Stimulated activated CD4-positive, alpha-beta T cell treated with anti-CD3 and anti-CD28 coated beads, Interleukin-2, amount 100 ng/mL, for 24 hours (primary cell): Measurements from ENCODE around the gene DLEC1.

Source experiments
- DNase-seq, 2 donors: peaks; one replicate each; pipeline ENCODE4 v3.0.0-alpha.2; 2020

DLEC1 gene, protein sequence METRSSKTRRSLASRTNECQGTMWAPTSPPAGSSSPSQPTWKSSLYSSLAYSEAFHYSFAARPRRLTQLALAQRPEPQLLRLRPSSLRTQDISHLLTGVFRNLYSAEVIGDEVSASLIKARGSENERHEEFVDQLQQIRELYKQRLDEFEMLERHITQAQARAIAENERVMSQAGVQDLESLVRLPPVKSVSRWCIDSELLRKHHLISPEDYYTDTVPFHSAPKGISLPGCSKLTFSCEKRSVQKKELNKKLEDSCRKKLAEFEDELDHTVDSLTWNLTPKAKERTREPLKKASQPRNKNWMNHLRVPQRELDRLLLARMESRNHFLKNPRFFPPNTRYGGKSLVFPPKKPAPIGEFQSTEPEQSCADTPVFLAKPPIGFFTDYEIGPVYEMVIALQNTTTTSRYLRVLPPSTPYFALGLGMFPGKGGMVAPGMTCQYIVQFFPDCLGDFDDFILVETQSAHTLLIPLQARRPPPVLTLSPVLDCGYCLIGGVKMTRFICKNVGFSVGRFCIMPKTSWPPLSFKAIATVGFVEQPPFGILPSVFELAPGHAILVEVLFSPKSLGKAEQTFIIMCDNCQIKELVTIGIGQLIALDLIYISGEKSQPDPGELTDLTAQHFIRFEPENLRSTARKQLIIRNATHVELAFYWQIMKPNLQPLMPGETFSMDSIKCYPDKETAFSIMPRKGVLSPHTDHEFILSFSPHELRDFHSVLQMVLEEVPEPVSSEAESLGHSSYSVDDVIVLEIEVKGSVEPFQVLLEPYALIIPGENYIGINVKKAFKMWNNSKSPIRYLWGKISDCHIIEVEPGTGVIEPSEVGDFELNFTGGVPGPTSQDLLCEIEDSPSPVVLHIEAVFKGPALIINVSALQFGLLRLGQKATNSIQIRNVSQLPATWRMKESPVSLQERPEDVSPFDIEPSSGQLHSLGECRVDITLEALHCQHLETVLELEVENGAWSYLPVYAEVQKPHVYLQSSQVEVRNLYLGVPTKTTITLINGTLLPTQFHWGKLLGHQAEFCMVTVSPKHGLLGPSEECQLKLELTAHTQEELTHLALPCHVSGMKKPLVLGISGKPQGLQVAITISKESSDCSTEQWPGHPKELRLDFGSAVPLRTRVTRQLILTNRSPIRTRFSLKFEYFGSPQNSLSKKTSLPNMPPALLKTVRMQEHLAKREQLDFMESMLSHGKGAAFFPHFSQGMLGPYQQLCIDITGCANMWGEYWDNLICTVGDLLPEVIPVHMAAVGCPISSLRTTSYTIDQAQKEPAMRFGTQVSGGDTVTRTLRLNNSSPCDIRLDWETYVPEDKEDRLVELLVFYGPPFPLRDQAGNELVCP (N-terminal part only)

DNA sequence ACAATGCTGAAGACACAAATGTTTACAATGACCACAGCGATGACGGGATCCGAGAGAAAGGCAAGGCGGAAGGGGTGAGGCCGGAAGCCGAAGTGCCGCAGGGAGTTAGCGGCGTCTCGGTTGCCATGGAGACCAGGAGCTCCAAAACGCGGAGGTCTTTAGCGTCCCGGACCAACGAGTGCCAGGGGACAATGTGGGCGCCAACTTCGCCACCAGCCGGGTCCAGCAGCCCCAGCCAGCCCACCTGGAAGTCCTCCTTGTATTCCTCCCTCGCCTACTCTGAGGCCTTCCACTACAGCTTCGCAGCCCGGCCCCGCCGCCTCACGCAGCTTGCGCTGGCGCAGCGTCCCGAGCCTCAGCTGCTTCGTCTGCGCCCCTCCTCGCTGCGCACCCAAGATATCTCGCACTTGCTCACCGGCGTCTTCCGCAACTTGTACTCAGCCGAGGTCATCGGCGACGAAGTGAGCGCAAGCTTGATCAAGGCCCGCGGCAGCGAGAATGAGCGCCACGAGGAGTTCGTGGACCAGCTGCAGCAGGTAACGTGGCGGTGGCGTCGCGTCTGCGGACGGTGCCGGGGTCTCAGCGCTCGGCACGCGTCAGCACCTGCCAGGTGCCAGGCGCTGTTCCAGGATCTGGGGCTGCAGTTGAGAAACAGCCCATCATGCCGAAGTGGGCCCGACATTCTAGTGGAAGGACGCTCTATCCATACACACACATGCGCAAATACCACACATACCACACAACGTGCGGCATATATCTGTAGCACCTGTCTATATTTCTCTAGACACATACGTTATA, at the start of gene DLEC1:
DLEC1 (plus strand) TSS at position 108 of the 798 bp plus-strand sequence; CDS start at position 126, 18 bp downstream.
- DNase-seq, result peak; percentile 77 to 79

DNA sequence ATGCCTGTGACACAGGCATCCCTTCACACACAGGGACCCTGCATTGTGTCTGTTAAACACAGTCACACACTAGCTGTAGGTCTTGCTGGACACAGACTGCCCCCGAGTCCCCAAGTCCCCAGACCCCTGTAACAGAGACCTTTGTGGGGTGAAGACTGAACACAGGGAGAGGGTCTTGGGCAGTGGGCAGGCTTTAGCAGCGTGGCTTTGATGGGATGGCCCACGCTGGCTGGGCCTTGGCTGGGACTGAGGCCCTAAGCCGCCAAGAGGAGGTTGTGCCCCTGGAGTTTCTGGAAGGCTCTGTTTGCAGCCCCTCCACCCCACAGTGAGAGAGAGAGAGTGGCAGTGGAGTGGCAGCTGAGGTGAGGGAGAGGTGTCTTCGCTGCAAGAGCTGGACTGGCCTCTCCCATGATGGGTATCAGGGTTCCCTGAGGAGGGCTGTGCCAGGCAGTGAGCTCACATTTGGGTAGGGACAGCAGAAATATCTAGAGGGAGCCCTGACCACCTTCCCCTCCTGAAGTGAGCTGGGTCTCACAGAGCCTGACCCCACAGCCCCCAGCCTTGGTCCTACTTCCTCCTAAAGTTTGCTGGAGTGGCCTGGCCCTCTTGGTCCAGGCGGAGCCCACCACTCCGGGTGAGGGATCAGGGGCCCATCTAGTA, 49.1 kb upstream of the DLEC1 start:
- no peak for DNase-seq

DNA sequence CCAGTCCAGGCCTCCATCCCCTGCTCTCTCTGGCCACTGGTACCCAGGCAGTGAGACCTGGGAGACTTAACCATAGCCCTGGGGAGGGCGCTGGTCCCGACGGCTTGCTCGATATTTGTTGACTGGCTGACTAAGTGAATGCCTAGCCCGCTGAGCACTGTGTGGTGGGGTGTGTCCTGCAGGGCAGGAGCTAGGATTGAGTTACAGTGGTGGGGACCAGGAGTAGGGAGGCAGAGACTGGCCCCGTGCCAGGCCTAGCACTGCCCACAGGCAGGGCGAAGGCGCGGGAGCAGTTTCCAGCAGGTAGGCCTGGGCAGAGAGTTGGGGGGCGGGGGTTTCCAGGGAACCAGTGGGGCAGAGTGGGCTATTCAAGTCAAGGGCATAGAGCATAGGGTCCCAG, 48.5 kb upstream of the DLEC1 start, which contains the start of gene VILL:
VILL (plus strand) TSS at position 260 of the 400 bp plus-strand sequence. CDS start 2,887 bp downstream, outside the sequence.
- no peak for DNase-seq

DNA sequence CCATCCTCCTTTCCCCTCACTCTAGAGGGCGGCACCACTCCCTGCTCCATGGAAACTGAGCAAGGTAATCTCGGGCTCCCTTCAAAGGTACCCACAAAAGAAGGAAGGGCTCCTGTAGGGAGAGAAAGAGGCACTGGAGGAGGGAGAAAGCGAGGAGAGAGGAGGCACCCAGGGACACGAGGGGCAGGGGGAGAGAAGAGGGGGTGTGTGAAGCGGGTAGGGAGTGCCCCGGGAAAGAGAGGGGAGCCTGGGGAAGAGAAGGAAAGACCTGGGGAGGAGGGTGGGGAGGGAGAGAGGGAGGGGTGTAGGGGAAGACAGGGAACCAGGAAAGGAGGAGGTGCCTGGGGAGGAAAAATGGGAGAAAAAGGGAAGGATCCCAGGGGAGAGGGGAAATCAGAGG, 47.9 kb upstream of the DLEC1 start:
- DNase-seq, result no peak

DNA sequence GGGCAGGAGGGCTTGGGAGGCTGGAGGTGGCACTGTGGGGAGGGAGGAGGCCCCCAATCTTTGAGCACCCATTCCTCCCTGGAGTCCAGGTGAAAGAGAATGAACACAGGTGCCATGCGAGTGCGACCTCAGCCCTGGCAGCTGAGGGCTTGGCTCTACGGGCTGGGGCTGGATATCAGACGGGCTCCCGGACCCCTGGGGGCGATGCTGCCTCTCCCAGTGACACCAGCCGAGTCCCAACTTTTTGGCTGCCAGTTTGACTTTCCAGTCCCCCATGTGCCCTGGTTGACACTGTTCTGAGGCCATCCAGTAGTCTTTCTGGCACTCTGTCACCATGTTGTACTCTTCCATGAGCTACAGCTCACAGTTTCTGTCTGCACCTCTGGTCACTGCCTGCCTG, 47.2 kb upstream of the DLEC1 start:
- DNase-seq, result no peak

DNA sequence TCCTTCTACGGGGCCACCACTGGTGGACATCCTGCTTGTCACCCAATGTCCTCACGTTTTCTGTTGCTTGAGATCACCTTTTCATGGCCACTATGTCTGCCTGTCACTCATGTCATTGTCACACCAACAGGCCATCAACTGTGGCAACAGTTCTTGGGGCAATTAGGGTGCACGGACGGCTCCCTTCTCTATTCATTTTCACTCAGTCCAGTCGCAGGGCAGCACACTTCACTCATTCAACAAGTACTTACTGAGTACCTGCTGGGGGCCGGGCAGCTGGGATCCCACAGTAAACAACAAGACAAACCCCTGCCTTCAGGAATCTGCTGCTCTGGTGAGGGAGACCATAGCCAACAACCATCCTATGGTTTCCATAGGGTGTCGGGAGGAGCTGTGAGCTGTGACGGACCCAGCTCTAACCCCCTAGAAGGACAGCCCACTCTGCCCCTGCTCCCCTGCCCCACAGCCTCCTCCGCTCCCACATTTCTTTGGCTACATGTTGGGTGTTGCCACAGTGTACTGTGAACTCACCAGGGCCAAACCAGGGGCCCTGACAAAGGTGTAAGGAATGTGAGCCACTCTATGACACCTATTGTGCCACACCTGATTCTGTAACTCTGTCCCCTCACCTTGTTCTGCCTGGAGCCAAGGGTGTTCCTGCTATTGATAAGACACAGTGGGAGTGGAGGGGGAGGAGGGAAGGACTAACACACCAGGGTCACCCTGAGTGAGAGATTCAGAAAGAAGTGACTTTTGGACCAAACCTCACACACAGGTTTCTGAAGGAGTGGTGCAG, 46.5 kb upstream of the DLEC1 start:
- no peak for DNase-seq

DNA sequence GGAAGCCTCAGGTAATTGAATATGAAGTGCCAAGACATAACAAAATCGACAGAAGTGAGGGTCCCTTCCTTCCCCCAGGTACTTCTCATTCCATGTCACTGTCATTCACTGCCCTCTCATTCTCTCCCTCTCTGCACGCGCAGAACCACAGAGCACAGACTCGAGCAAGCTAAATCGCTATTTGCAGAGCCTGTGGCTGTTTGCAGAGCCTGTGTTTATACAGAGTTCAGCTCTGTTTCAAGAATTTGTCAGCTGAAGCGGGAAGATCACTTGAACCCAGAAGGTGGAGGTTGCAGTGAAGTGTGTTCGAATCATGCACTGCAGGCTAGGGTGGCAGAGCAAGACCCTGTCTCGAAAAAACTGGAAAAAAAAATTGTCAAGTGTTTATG, 45.9 kb upstream of the DLEC1 start:
- DNase-seq, result no peak

DNA sequence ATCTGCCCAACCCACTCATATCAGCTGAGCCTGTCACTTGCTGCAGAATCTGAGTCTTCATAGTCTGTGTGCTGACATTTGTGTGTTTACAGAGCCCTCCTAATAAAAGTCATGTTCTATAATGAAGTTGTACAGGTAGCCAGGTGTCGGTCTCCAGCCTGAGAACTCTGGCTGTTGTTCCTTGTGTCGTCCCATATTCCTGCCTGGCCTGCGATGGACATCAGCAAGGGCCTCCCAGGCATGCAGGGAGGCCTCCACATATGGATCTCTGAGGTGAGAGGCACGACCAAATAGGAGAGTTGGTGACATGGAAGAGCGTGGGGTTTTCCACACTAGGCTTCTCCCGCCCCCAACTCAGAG, 45.6 kb upstream of the DLEC1 start:
- no peak for DNase-seq

DNA sequence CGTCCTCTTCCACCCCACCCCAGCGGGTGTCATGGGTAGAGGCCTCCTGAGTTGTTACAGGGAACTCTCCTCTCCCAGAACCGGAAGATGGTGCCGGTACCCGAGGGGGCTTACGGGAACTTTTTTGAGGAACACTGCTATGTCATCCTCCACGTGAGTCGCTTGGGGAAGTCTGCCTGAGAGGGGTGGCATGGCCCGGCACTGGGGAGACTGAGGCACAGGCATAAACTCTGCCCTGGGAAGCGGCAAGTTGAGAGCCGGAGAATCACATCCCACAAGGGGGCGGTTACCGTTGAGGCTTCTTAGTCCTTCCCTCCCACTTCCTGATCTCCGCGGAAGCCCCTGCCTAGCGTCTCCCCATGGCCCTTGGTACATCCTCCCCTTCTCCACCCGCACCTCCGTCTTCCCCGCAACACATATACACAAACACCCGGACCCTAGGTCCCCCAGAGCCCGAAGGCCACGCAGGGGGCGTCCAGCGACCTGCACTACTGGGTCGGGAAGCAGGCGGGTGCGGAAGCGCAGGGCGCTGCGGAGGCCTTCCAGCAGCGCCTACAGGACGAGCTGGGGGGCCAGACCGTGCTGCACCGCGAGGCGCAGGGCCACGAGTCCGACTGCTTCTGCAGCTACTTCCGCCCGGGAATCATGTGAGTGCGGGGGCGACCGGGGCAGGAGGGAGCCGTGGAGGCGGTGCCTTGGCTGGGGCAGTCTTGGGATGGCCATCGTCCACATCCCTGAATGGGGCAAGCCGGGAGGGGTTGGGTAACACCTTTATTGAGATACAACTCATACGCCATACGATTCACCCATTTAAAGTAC, 45.0 kb upstream of the DLEC1 start:
- DNase-seq, result peak; percentile 77 to 81

DNA sequence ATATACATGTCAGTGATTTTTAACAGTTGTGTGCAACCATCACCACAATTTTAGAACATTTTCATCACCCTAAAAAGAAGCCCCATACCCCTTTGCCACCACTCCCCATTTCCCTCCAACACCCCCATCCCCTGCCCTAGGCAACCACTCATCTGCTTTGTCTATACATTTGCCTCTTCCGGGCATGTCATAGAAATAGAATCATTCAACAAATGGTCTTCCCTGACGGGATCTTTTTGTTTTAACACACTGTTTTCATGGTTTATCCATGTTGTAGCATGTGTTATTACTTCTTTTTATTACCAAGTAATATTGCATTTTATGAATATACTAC, 44.4 kb upstream of the DLEC1 start:
- no peak for DNase-seq

DNA sequence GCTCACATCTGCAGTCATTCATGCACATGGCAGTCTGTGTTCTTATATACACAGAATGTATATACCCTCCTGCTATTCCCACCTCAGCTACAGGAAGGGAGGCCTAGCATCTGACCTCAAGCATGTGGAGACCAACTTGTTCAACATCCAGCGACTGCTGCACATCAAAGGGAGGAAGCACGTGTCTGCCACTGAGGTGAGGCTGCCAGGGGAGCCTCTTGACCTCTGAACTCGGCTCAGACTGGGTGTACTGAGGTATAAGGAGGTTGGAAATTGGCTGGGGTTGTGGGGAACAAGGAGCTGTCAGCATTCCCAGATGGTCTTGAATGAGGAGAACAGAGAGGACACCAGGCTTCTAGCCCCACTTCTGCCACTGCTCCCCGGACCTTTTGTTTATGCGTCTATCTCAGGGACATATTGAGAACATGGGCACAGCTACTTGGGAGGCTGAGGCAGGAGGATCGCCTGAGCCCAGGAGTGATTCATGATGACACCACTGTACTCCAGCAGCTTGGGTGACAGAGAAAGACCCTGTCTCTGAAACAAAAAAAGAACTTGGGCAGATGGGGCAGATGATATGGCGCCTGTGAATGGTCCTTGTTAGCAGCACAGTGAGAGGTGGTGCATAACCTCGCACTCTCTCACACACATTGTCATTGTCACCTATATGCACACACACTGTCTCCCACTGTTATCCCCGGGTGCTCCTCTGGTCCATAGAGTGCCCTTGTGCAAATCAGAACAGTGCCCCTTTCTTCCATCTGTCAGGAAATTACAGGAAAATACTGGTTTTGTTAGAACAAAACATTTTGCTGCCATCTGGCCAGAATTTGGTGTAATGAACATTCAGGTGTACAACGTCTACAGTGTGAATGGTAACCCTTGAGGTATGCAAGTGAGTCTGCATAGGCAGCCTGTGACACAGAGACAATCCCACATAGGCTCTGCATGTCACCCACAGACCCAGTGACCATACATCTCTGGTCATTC, 43.1 kb upstream of the DLEC1 start:
- DNase-seq, result no peak

DNA sequence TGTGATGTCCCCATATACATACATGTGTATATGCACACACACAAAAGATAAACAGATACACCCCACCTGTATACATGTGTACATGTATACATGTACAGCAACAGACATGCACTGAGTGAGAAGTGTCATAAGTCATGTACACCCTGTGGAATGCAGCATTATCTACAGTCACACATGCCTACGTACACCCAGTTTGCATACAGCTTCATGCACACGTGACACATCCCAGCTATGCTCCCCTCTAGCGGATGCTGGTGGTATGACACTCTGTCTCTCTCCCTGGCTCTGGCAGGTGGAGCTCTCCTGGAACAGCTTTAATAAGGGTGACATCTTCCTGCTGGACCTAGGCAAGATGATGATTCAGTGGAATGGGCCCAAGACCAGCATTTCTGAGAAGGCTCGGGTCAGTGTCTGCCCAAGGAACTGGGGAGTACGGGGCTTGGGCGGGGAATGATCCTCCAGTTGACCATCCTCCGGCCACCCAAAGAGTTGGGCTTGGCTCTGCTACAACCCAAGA, 42.2 kb upstream of the DLEC1 start:
- peak; percentile 84 to 90 for DNase-seq

DNA sequence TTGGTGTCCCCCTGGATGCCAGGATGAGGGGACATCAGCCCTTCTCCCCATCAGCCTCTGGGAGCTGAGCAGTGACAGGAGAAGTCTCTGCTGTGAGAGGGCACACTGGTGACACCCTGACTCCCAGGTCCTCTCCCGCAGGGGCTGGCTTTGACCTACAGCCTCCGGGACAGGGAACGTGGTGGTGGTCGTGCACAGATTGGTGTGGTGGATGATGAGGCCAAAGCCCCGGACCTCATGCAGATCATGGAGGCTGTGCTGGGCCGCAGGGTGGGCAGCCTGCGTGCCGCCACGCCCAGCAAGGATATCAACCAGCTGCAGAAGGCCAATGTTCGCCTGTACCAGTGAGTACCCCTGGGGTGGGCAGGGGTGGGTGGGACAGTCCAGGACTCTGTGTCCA, 41.7 kb upstream of the DLEC1 start:
- DNase-seq, result no peak

DNA sequence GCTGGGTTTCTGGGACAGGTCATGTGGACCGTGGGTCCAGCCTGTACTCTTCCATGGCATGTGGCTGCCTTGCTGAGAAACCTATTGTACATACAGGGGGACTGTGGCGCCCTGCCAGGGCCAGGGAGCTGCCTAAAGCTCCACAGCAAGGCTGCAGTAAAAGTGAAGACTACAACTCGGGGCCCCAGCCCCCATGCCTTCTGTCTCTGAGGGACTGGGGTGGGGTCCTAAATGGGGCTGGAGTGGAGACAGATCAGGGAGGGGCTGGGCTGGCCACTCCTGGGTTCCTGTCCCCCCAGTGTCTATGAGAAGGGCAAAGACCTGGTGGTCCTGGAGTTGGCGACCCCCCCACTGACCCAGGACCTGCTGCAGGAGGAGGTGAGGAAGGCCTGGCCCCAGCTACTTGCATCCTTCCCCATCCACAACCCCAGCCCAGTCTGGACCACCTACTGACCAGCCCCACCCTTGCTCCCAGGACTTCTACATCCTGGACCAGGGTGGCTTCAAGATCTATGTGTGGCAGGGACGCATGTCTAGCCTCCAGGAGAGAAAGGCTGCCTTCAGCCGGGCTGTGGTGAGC, 41.1 kb upstream of the DLEC1 start:
- DNase-seq, result no peak

DNA sequence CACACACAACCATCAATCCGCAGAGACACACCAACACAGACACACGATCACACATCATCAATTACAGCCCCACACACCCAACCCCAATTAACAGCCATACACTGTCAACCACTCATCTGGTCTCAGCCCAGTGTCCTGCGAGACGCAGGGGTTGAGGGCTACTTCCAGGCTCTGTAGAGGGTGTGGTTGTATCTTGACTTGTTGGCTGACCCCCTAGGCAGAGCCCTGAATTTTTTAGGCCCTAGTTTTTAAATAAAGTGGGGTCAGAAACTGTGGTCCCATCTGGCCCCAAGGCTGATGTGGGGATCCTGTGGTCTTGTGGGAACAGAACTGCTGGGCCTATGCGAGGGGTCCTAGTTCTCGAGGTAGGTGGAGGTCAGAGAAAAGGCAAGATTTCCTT, 39.2 kb upstream of the DLEC1 start:
- no peak for DNase-seq

DNA sequence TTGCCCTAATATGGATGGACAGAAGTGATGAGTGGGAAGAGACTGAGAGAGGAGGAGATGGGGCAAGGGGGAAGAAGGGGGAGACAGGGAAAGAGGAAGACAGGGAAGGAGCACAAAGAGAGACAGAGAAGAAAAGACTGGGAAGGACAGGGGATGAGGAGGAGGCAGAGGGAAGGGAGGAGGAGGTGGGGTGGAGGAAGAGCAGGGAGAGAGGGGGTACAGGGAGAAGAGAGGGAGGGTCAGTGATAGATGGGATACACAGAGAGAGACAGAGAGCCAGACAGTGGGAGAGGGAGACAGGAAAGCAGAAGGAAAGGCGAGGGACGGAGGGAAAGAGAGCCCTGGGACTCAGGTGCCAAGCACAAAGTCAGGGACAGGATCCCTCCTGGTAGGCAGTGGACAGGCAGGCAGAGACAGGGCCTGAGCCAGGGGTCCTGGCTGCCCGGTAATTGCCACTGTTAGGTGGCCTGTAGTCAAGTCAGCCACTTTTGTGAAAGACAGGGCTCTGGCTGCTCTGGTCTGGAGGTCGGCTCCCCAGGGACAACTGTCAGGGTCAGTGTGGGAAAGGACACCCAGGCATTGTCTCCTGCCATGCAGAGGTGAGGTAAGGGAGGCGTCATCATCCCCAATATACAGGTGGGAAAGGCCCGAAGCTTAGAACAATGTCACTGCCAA, 38.6 kb upstream of the DLEC1 start:
- DNase-seq, result no peak

DNA sequence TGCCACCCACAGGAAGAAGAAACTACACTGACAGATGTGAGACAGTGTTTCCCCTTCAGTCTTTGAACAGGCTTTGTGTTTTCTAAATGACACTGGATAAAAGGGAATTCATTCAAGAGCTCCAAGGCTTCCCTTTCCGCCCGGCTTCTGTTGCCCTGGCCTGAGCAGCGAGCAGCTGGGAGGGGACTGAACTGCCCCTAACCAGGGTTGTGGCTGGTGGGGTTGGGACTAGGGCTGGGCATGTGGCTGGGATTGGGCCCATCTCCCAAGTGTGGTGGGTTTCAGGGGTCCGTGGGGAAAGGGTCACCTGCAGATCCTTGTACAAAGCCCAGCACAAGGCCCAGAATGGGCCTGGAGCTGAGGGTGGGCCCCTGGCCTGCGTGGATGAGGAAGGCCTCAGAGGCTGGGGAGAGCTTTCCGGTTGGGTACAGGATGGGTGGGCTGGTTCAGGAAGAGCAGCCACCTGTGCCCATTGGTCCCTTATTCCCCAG, 38.0 kb upstream of the DLEC1 start:
- DNase-seq, result no peak
